HCT116 (cell line): ENCODE results near the gene PML. TPM values are rescaled to one million over a fixed set of nuclear protein-coding genes. Genes with fewer than 3 reads are reported as not detected.
A peak's percentile ranks its signal among the peaks of the same experiment; 100 is the strongest.

Experiments used
- ATAC-seq: fragments of 200-7000 bp; cut with Tn5 transposase; 2 replicates; pipeline ENCODE4 v1.9.1; 2020; ENCODE audit warnings: mild to moderate bottlenecking, moderate library complexity
- BruUV-seq: library from RNA; stranded (reverse); fragments of 400-500 nt; replicated peaks from 2 replicates; lab custom pipeline; 2021; lab: Mats Ljungman, UMichigan
- CTCF ChIA-PET: fragments of 300-600 bp; sonication (Branson Sonifier 250); formaldehyde crosslinking; loops from one replicate; lab custom pipeline; 2021; ENCODE audit warnings: antibody characterized with exemption; lab: Charles Lee
- POLR2A ChIA-PET: fragments of 300-600, 350-600 bp; sonication (Branson Sonifier 250); formaldehyde crosslinking; loops from one replicate; lab custom pipeline; 2021; ENCODE audit warnings: antibody characterized with exemption; lab: Charles Lee
- RAD21 ChIA-PET, 2 experiments: fragments of 300-600 bp; sonication (Branson Sonifier 250); formaldehyde crosslinking; loops; one replicate each; lab custom pipeline; 2023; ENCODE audit warnings: low total read pairs in 2 of 2; ENCODE audit not compliant: uncharacterized antibody in 2 of 2, unreplicated experiment in 2 of 2, low non-redundant PET in 1 of 2; lab: Charles Lee
- DNase-seq: peaks from one replicate; pipeline ENCODE4 v3.0.0-alpha.2; 2010; ENCODE audit warnings: low read depth, low spot score
- H2AFZ ChIP-seq: fragments of 200-600 bp; shearing (Covaris generic), sonication (generic); 2 replicates; pipeline ENCODE4 v1.6.1; 2017; ENCODE audit warnings: low read depth, mixed run types, mixed read lengths, antibody characterized with exemption, low read length; ENCODE audit not compliant: poor library complexity, severe bottlenecking
- H3K27ac ChIP-seq: 2 replicates; pipeline ENCODE4 v1.5.1; 2012; ENCODE audit warnings: low read depth, low read length
- H3K27me3 ChIP-seq: fragments of 200-600 bp; sonication (generic); 2 replicates; pipeline ENCODE4 v1.6.1; 2016; ENCODE audit warnings: mixed run types, low read length, mixed read lengths; ENCODE audit not compliant: insufficient read depth
- H3K36me3 ChIP-seq, 2 experiments: fragments of 200-500 bp in 1 of 2; fragments of 200-600 bp in 1 of 2; sonication (Bioruptor generic) in 1 of 2; sonication (generic) in 1 of 2; 2 replicates each; pipeline versions ENCODE4 v1.5.1 to v1.6.1; 2014 to 2016; ENCODE audit warnings: low read length in 2 of 2, inconsistent platforms in 1 of 2, mixed read lengths in 1 of 2, mixed run types in 1 of 2; ENCODE audit not compliant: insufficient read depth in 2 of 2, control insufficient read depth in 1 of 2
- H3K4me1 ChIP-seq, 2 experiments: fragments of 200-600 bp in 1 of 2; sonication (generic) in 1 of 2; 2 replicates each; pipeline versions ENCODE4 v1.5.1 to v1.6.1; 2012 to 2017; ENCODE audit warnings: low read length in 2 of 2, inconsistent platforms in 1 of 2, mild to moderate bottlenecking in 1 of 2, mixed read lengths in 1 of 2, mixed run types in 1 of 2, moderate library complexity in 1 of 2; ENCODE audit not compliant: insufficient read depth in 2 of 2, control insufficient read depth in 1 of 2
- H3K4me2 ChIP-seq: fragments of 200-600 bp; sonication (generic); 2 replicates; pipeline ENCODE4 v1.6.1; 2017; ENCODE audit warnings: mixed run types, low read length, mixed read lengths
- H3K4me3 ChIP-seq, 2 experiments: fragments of 200-600 bp in 1 of 2; sonication (generic) in 1 of 2; replicated peaks in 1 of 2; 2 replicates each; pipeline ENCODE4 v1.5.1; 2011 to 2016; ENCODE audit warnings: low read length in 2 of 2, control low read depth in 1 of 2, low read depth in 1 of 2, mild to moderate bottlenecking in 1 of 2, mixed read lengths in 1 of 2, mixed run types in 1 of 2
- H3K79me2 ChIP-seq: fragments of 200-600 bp; sonication (generic); 2 replicates; pipeline ENCODE4 v1.6.1; 2017; ENCODE audit warnings: mild to moderate bottlenecking, mixed run types, low read length, moderate library complexity, mixed read lengths; ENCODE audit not compliant: insufficient read depth
- H3K9ac ChIP-seq: fragments of 200-600 bp; sonication (generic); 2 replicates; pipeline ENCODE4 v1.6.1; 2016; ENCODE audit warnings: low read length, mixed read lengths
- H3K9me2 ChIP-seq: fragments of 200-600 bp; sonication (generic), shearing (Covaris generic); 2 replicates; pipeline ENCODE4 v1.6.1; 2017; ENCODE audit warnings: mixed run types, mild to moderate bottlenecking, moderate library complexity; ENCODE audit not compliant: insufficient read depth
- H3K9me3 ChIP-seq, 2 experiments: fragments of 200-500 bp in 1 of 2; fragments of 200-600 bp in 1 of 2; sonication (Bioruptor generic) in 1 of 2; sonication (generic) in 1 of 2; 2 replicates each; pipeline ENCODE4 v1.6.1; 2014 to 2017; ENCODE audit warnings: low read length in 2 of 2, mixed read lengths in 2 of 2, inconsistent platforms in 1 of 2, low read depth in 1 of 2, mild to moderate bottlenecking in 1 of 2, mixed run types in 1 of 2, moderate library complexity in 1 of 2; ENCODE audit not compliant: control insufficient read depth in 1 of 2, insufficient read depth in 1 of 2
- H4K20me1 ChIP-seq: fragments of 200-600 bp; sonication (generic), shearing (Covaris generic); 2 replicates; pipeline ENCODE4 v1.6.1; 2017; ENCODE audit warnings: mixed run types, mild to moderate bottlenecking, moderate library complexity; ENCODE audit not compliant: insufficient read depth
- CBX3 ChIP-seq: IDR thresholded peaks from 2 replicates; pipeline ENCODE4 v1.6.1; 2012; ENCODE audit warnings: low read depth
- ELF1 ChIP-seq: IDR thresholded peaks from 2 replicates; pipeline ENCODE4 v1.6.1; 2012; ENCODE audit warnings: low read depth, borderline replicate concordance
- FOSL1 ChIP-seq: IDR thresholded peaks from 2 replicates; pipeline ENCODE4 v1.6.1; 2012; ENCODE audit warnings: low read depth
- JUND ChIP-seq: IDR thresholded peaks from 2 replicates; pipeline ENCODE4 v1.6.1; 2012
- REST ChIP-seq: IDR thresholded peaks from 2 replicates; pipeline ENCODE4 v1.6.1; 2012; ENCODE audit warnings: low read depth
- SP1 ChIP-seq: IDR thresholded peaks from 2 replicates; pipeline ENCODE4 v1.6.1; 2012; ENCODE audit warnings: low read depth
- ZNF274 ChIP-seq: fragments of 200-500 bp; sonication (Bioruptor generic); IDR thresholded peaks from 2 replicates; pipeline ENCODE4 v1.6.1; 2014; ENCODE audit warnings: mild to moderate bottlenecking, low read depth, low read length, inconsistent platforms
- intact Hi-C: fragments of 100-400 bp; cut with micrococcal nuclease; formaldehyde crosslinking; loops from 2 replicates; pipeline ENCODE4 v1.10.0; 2022
- total RNA-seq: library from RNA; stranded (reverse); gene quantifications from one replicate; pipeline ENCODE4 v1.2.1, GENCODE V29; 2021; ENCODE audit not compliant: unreplicated experiment

The PML gene
- total RNA-seq, 1 experiment from 2014 or later = 28.1 TPM

- Histone ChIP-seq H4K20me1 (no peaks in the 10 kb centered on the region), H3K27ac (peak overlapping the region; percentile 26; the same call in 1 of the 2 replicates), H3K36me3 (no peaks in the 10 kb centered on the region), H3K4me1 (peaks cover 20 to 60% of the 10 kb centered on the region in 2 experiments), H3K27me3 (no peaks in the 10 kb centered on the region), H3K4me2 (peak overlapping the region; percentile 64), H3K9me2 (no peaks in the 10 kb centered on the region), H3K4me3 (0 out of 4 replicates have a peak overlapping the region, but pooled peaks of 1 of the 2 experiments have one; percentile 2), H3K9me3 (no peaks in the 10 kb centered on the region), H3K9ac (peak overlapping the region; percentile 21), H2AFZ (no peak overlapping the region), H3K79me2 (no peaks in the 10 kb centered on the region)
- POLR2A ChIA-PET = no interaction called here
- ATAC-seq (no peak), DNase-seq (peak; percentile 18)
- no peak for TF ChIP-seq CBX3
- no peak for TF ChIP-seq REST
- no peak for TF ChIP-seq ELF1
- TF ChIP-seq FOSL1 = peak; percentile 71; the same call in 1 of the 2 replicates
- peak; percentile 62; the same call in 1 of the 2 replicates for TF ChIP-seq JUND
- TF ChIP-seq ZNF274 = no peak
- peak; percentile 48; the same call in 1 of the 2 replicates for TF ChIP-seq SP1
- CTCF ChIA-PET = interaction anchor here (1.3 kb wide), 1 partner anchor 16 kb away, joined by 4 read pairs; no protein-coding TSS in a partner anchor
- RAD21 ChIA-PET = no interaction called here
- BruUV-seq = no TSS peak
- intact Hi-C loops = no loop called here
Observed at GRCh38 chr15:73989001-73989798, 5.3 kb upstream of the PML start.
